GM21825 (cell line): Measurements from ENCODE around the gene LYZ.

Experiments used
- ATAC-seq: cut with Tn5 transposase; IDR thresholded peaks from one replicate; pipeline ENCODE4 v1.9.1; 2021; ENCODE audit warnings: mild to moderate bottlenecking, moderate library complexity; ENCODE audit not compliant: unreplicated experiment

Gene LYZ

GRCh38 chr12:69338120-69338859, 9.9 kb upstream of the LYZ start:
- no peak for ATAC-seq

GRCh38 chr12:69338936-69339335, 9.2 kb upstream of the LYZ start:
- ATAC-seq, result no peak

GRCh38 chr12:69339999-69340398, 8.2 kb upstream of the LYZ start:
- ATAC-seq, result no peak

GRCh38 chr12:69341328-69341727, 6.9 kb upstream of the LYZ start:
- no peak for ATAC-seq

GRCh38 chr12:69342421-69342820, 5.8 kb upstream of the LYZ start:
- ATAC-seq, result no peak

- no peak for ATAC-seq
Measured at GRCh38 chr12:69343357-69343756, 4.8 kb upstream of the LYZ start.

- no peak for ATAC-seq
Measured at GRCh38 chr12:69343885-69344612, 4.1 kb upstream of the LYZ start.

- no peak for ATAC-seq
Measured at GRCh38 chr12:69345077-69345476, 3.1 kb upstream of the LYZ start.

GRCh38 chr12:69345742-69346141, 2.4 kb upstream of the LYZ start:
- ATAC-seq, result no peak

GRCh38 chr12:69350002-69350626, 1.9 kb downstream of the LYZ start:
- no peak for ATAC-seq

GRCh38 chr12:69350777-69351176, 2.6 kb downstream of the LYZ start:
- ATAC-seq, result no peak

- no peak for ATAC-seq
Measured at GRCh38 chr12:69351462-69352236, 3.5 kb downstream of the LYZ start.

- no peak for ATAC-seq
Measured at GRCh38 chr12:69352904-69353303, 4.7 kb downstream of the LYZ start.

- ATAC-seq, result no peak
Measured at GRCh38 chr12:69354172-69354555, 6.0 kb downstream of the LYZ start.

- no peak for ATAC-seq
Measured at GRCh38 chr12:69354556-69355187, 6.5 kb downstream of the LYZ start.

- ATAC-seq, result no peak
Measured at GRCh38 chr12:69355363-69356028, 7.3 kb downstream of the LYZ start.

GRCh38 chr12:69359531-69360347, 11.6 kb downstream of the LYZ start, which contains the start of gene YEATS4:
TSS of gene YEATS4 (plus strand) at chr12:69359743. CDS start at chr12:69359973, 230 bp downstream.
- peak; percentile 85 for ATAC-seq

- ATAC-seq, result no peak
Measured at GRCh38 chr12:69360348-69360672, 12.1 kb downstream of the LYZ start.

GRCh38 chr12:69366796-69367195, 18.6 kb downstream of the LYZ start:
- ATAC-seq, result no peak
